Upper lobe of left lung (tissue), 6 donors: ENCODE measurements around the gene IGSF3. TPM values are rescaled to one million over a fixed set of nuclear protein-coding genes. Genes with fewer than 3 reads are reported as not detected.
"Not testable (repeated sequence)": the region's sequence is repeated elsewhere in the genome, so short reads cannot be mapped to it uniquely, and the experiment has no call there.

Experiments
- ATAC-seq, 2 donors: fragments of 200-7000 bp; cut with Tn5 transposase; one replicate each; pipeline ENCODE4 v1.9.1; 2022; ENCODE audit warnings: mild to moderate bottlenecking in 2 of 2, moderate library complexity in 2 of 2; ENCODE audit not compliant: low FRiP score in 2 of 2
- DNase-seq, 2 donors: peaks; one replicate each; pipeline ENCODE4 v3.0.0-alpha.2; 2019 to 2020
- H3K27ac ChIP-seq, 4 donors: fragments of 200-600 bp; sonication (generic); one replicate each; pipeline ENCODE4 v1.5.1; 2016 to 2019
- H3K27me3 ChIP-seq, 4 donors: fragments of 200-600 bp; sonication (generic); one replicate each; pipeline ENCODE4 v1.5.1; 2017 to 2019
- H3K36me3 ChIP-seq, 4 donors: fragments of 200-600 bp; sonication (generic); one replicate each; pipeline ENCODE4 v1.5.1; 2016 to 2019
- H3K4me1 ChIP-seq, 4 donors: fragments of 200-600 bp; sonication (generic); one replicate each; pipeline ENCODE4 v1.5.1; 2018 to 2019
- H3K4me3 ChIP-seq, 4 donors: fragments of 200-600 bp; sonication (generic); one replicate each; pipeline ENCODE4 v1.5.1; 2017 to 2019; ENCODE audit warnings: mild to moderate bottlenecking in 2 of 4, moderate library complexity in 1 of 4
- H3K9me3 ChIP-seq, 4 donors: fragments of 200-600 bp; sonication (generic); one replicate each; pipeline ENCODE4 v1.5.1; 2018 to 2019
- CTCF ChIP-seq, 6 experiments: fragments of 450-650 bp in 4 of 6; fragments of 200-600 bp in 2 of 6; sonication (generic) in 2 of 6; IDR thresholded peaks; one replicate each; pipeline ENCODE4 v1.5.1; 2016 to 2019; ENCODE audit warnings: antibody characterized with exemption in 6 of 6
- WGBS, 2 donors: methylation state at CpG; one replicate each; pipeline ENCODE4 v1.1.5; 2017 to 2018; 5-methylcytosine and 5-hydroxymethylcytosine counted together
- total RNA-seq, 6 donors: library from RNA; depleted of rRNA in 4 of 6; stranded (reverse); fragments of >200 nt in 4 of 6; gene quantifications; one replicate each; pipeline versions ENCODE4 v1.1.0 to v1.2.1, GENCODE V29; 2016 to 2021
- donor health status: DM: no; HTN: no; CAD: no; lungs with moderate emphysema.
- donor health status: DM: no; HTN: yes; CAD: no; lungs with severe emphysema.

IGSF3 gene
- total RNA-seq, 6 donors from 2014 or later = 15.1 to 28.3 (median 23.7) TPM

GRCh38 chr1:116599369-116599768 lies 68.2 kb downstream of the IGSF3 start:
- H3K27me3 ChIP-seq, DNase-seq, H3K27ac ChIP-seq, H3K4me3 ChIP-seq, H3K9me3 ChIP-seq, H3K36me3 ChIP-seq, H3K4me1 ChIP-seq, ATAC-seq: not testable (repeated sequence)
- 76 to 88% methylated on average over 2 of the region's 2 CpGs for WGBS, 2 donors

- ATAC-seq, DNase-seq, H3K27ac ChIP-seq, H3K27me3 ChIP-seq, H3K4me1 ChIP-seq, H3K36me3 ChIP-seq, H3K9me3 ChIP-seq, H3K4me3 ChIP-seq: not testable (repeated sequence)
- WGBS, 2 donors = 69 to 72% methylated on average over 9 to 11 of the region's 11 CpGs
Measured at GRCh38 chr1:116598420-116599036, 69.0 kb downstream of the IGSF3 start.

- not testable (repeated sequence) for ATAC-seq, H3K4me1 ChIP-seq, H3K9me3 ChIP-seq, H3K4me3 ChIP-seq, H3K27me3 ChIP-seq, H3K36me3 ChIP-seq, H3K27ac ChIP-seq, DNase-seq
- WGBS, 2 donors = 60 to 92% methylated on average over 2 of the region's 2 CpGs
Measured at GRCh38 chr1:116597388-116597787, 70.1 kb downstream of the IGSF3 start.

- ATAC-seq = peak in 1 of 2 donors; percentile 16
- H3K27ac ChIP-seq, H3K9me3 ChIP-seq, H3K4me1 ChIP-seq, DNase-seq, H3K27me3 ChIP-seq, H3K36me3 ChIP-seq, H3K4me3 ChIP-seq: not testable (repeated sequence)
- 64 to 76% methylated on average over 5 of the region's 5 CpGs for WGBS, 2 donors
Measured at GRCh38 chr1:116596742-116597307, 70.7 kb downstream of the IGSF3 start.

GRCh38 chr1:116595946-116596741 lies 71.4 kb downstream of the IGSF3 start:
- H3K27ac ChIP-seq, H3K9me3 ChIP-seq, H3K27me3 ChIP-seq, H3K4me1 ChIP-seq, H3K4me3 ChIP-seq, DNase-seq, H3K36me3 ChIP-seq: not testable (repeated sequence)
- 14 to 16% methylated on average over 8 of the region's 8 CpGs for WGBS, 2 donors
- TF ChIP-seq CTCF (IDR thresholded peaks at IDR 0.05) = peak in 4 of 6 experiments; percentile 6 to 53 (median 24)
- ATAC-seq = peak in 1 of 2 donors; percentile 81

- not testable (repeated sequence) for DNase-seq, ATAC-seq
- WGBS, 2 donors = 71 to 74% methylated on average over 4 of the region's 4 CpGs
Measured at GRCh38 chr1:116595065-116595840, 72.3 kb downstream of the IGSF3 start.

GRCh38 chr1:116593977-116594376 lies 73.6 kb downstream of the IGSF3 start:
- not testable (repeated sequence) for H3K36me3 ChIP-seq, H3K27me3 ChIP-seq, ATAC-seq, H3K4me1 ChIP-seq, H3K9me3 ChIP-seq, DNase-seq, H3K4me3 ChIP-seq, H3K27ac ChIP-seq
- whole genome bisulfite sequencing, 2 donors = 99 to 100% methylated on average over 3 of the region's 3 CpGs

More at GRCh38 chr1:116595065-116595840, 72.3 kb downstream of the IGSF3 start:
- H3K4me3 ChIP-seq, H3K27ac ChIP-seq, H3K27me3 ChIP-seq, H3K9me3 ChIP-seq, H3K36me3 ChIP-seq, H3K4me1 ChIP-seq: not testable (repeated sequence)

GRCh38 chr1:116593401-116593800 lies 74.1 kb downstream of the IGSF3 start:
- H3K36me3 ChIP-seq, H3K9me3 ChIP-seq, H3K27me3 ChIP-seq, ATAC-seq, DNase-seq, H3K4me1 ChIP-seq, H3K4me3 ChIP-seq, H3K27ac ChIP-seq: not testable (repeated sequence)
- WGBS, 2 donors = 95 to 98% methylated on average over 3 of the region's 5 CpGs

- 85 to 92% methylated on average over 3 to 7 of the region's 7 CpGs for WGBS, 2 donors
- H3K27ac ChIP-seq, DNase-seq, H3K4me3 ChIP-seq, H3K36me3 ChIP-seq, H3K4me1 ChIP-seq, H3K27me3 ChIP-seq, H3K9me3 ChIP-seq, ATAC-seq: not testable (repeated sequence)
Measured at GRCh38 chr1:116591951-116592605, 75.5 kb downstream of the IGSF3 start.

- 79 to 81% methylated on average over 2 to 3 of the region's 10 CpGs for WGBS, 2 donors
Measured at GRCh38 chr1:116591006-116591950, 76.3 kb downstream of the IGSF3 start.

More at GRCh38 chr1:116591006-116591950, 76.3 kb downstream of the IGSF3 start:
- not testable (repeated sequence) for H3K4me3 ChIP-seq, ATAC-seq, H3K9me3 ChIP-seq, H3K27me3 ChIP-seq, H3K36me3 ChIP-seq, DNase-seq, H3K27ac ChIP-seq, H3K4me1 ChIP-seq
